Hepatocyte (in vitro differentiated cells): ENCODE measurements around the gene PDE4B. TPM values are rescaled to one million over a fixed set of nuclear protein-coding genes. Genes with fewer than 3 reads are reported as not detected.

Experiments
- DNase-seq: peaks from one replicate; pipeline ENCODE4 v3.0.0-alpha.2; 2016; ENCODE audit warnings: low spot score
- H2AFZ ChIP-seq: fragments of 200-600 bp; sonication (generic); 2 replicates; pipeline ENCODE4 v1.6.0; 2016; ENCODE audit warnings: antibody characterized with exemption, mild to moderate bottlenecking
- H3K27ac ChIP-seq: fragments of 200-600 bp; sonication (generic); 2 replicates; pipeline ENCODE4 v1.5.1; 2016; ENCODE audit warnings: mild to moderate bottlenecking
- H3K27me3 ChIP-seq: fragments of 200-600 bp; sonication (generic); 2 replicates; pipeline ENCODE4 v1.6.1; 2016
- H3K36me3 ChIP-seq: fragments of 200-600 bp; sonication (generic); replicated peaks from 2 replicates; pipeline ENCODE4 v1.5.1; 2016; ENCODE audit warnings: low read depth; ENCODE audit not compliant: insufficient read depth
- H3K4me1 ChIP-seq: fragments of 200-600 bp; sonication (generic); 2 replicates; pipeline ENCODE4 v1.5.1; 2016; ENCODE audit warnings: mild to moderate bottlenecking, moderate library complexity; ENCODE audit not compliant: insufficient read depth
- H3K4me2 ChIP-seq: fragments of 200-600 bp; sonication (generic); 2 replicates; pipeline ENCODE4 v1.6.0; 2016
- H3K4me3 ChIP-seq: fragments of 200-600 bp; sonication (generic); 2 replicates; pipeline ENCODE4 v1.5.1; 2016; ENCODE audit warnings: mild to moderate bottlenecking
- H3K79me2 ChIP-seq: fragments of 200-600 bp; sonication (generic); 2 replicates; pipeline ENCODE4 v1.6.0; 2017; ENCODE audit warnings: mild to moderate bottlenecking
- H3K9me2 ChIP-seq: fragments of 200-600 bp; sonication (generic); replicated peaks from 2 replicates; pipeline ENCODE4 v1.6.0; 2017; ENCODE audit warnings: mild to moderate bottlenecking; ENCODE audit not compliant: insufficient read depth
- H3K9me3 ChIP-seq: fragments of 200-600 bp; sonication (generic); 2 replicates; pipeline ENCODE4 v1.5.1; 2016; ENCODE audit warnings: low read depth, mild to moderate bottlenecking
- H4K20me1 ChIP-seq: fragments of 200-600 bp; sonication (generic); 2 replicates; pipeline ENCODE4 v1.6.0; 2016; ENCODE audit warnings: mild to moderate bottlenecking; ENCODE audit not compliant: insufficient read depth, poor library complexity, severe bottlenecking
- EZH2 ChIP-seq: fragments of 200-600 bp; sonication (generic); IDR thresholded peaks from 2 replicates; pipeline ENCODE4 v1.6.1; 2016; ENCODE audit warnings: antibody characterized with exemption, mild to moderate bottlenecking, borderline replicate concordance
- EZH2phosphoT487 ChIP-seq: fragments of 200-600 bp; sonication (generic); IDR thresholded peaks from one replicate; pipeline ENCODE4 v1.6.1; 2018; ENCODE audit warnings: antibody characterized with exemption, mild to moderate bottlenecking, low read depth, moderate library complexity; ENCODE audit not compliant: unreplicated experiment, severe bottlenecking
- WGBS: methylation state at CpG from one replicate; pipeline ENCODE4 v1.1.6; 2016; ENCODE audit warnings: low lambda C conversion rate; ENCODE audit errors: missing lambda C conversion rate; 5-methylcytosine and 5-hydroxymethylcytosine counted together
- polyA plus RNA-seq: library from polyadenylated mRNA; unstranded; fragments of >200 nt; fragmentation: Nextera tagmentation; extraction: Ambion mirVana; gene quantifications from 2 replicates; pipeline ENCODE4 v1.2.1, GENCODE V29; 2016
- total RNA-seq: library from RNA; depleted of rRNA; stranded (reverse); fragments of >200 nt; gene quantifications from 2 replicates; pipeline ENCODE4 v1.2.3, GENCODE V29; 2014
- TF ChIP-seq, protein P1 (sequence below): fragments of 200-600 bp; sonication (generic); IDR thresholded peaks from 2 replicates; pipeline ENCODE4 v1.5.1; 2016; ENCODE audit warnings: antibody characterized with exemption, mild to moderate bottlenecking; ENCODE audit not compliant: poor library complexity

PDE4B gene
- total and polyA plus RNA-seq, 2 experiments from 2014 or later, result 1.8 to 3.4 TPM

DNA sequence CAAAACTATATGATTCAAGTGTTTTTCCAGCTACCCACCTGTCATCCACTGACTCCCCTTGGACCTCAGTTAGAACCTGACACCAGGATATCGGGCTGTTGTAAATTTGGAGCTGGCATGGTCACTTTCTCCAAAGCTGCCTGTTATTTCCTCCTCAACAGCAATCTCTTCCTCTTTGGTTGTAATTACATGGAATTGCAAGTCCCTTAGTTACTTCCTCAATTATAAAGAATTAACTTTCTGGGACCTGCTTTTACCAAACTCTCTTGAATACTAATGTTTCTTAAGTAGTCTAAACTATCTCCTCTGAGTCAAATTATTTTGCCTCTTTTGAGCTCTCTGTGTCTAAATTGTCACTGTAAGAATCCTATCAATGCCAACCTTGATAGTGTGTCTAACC lies 590.9 kb downstream of the PDE4B start:
- Histone ChIP-seq H3K4me2 (no peak overlapping the region), H3K27ac (no peak overlapping the region), H3K9me3 (no peaks in the 10 kb centered on the region), H3K9me2 (no peaks in the 10 kb centered on the region), H3K4me1 (no peaks in the 10 kb centered on the region), H4K20me1 (no peaks in the 10 kb centered on the region), H2AFZ (no peak overlapping the region), H3K4me3 (no peak overlapping the region), H3K27me3 (no peaks in the 10 kb centered on the region), H3K36me3 (no peaks in the 10 kb centered on the region), H3K79me2 (no peaks in the 10 kb centered on the region)
- 88% methylated on average over 1 of the region's 1 CpG for WGBS
- DNase-seq, result no peak
- TF ChIP-seq EZH2 (no peak), EZH2phosphoT487 (no peak)
- TF ChIP-seq, protein P1, sequence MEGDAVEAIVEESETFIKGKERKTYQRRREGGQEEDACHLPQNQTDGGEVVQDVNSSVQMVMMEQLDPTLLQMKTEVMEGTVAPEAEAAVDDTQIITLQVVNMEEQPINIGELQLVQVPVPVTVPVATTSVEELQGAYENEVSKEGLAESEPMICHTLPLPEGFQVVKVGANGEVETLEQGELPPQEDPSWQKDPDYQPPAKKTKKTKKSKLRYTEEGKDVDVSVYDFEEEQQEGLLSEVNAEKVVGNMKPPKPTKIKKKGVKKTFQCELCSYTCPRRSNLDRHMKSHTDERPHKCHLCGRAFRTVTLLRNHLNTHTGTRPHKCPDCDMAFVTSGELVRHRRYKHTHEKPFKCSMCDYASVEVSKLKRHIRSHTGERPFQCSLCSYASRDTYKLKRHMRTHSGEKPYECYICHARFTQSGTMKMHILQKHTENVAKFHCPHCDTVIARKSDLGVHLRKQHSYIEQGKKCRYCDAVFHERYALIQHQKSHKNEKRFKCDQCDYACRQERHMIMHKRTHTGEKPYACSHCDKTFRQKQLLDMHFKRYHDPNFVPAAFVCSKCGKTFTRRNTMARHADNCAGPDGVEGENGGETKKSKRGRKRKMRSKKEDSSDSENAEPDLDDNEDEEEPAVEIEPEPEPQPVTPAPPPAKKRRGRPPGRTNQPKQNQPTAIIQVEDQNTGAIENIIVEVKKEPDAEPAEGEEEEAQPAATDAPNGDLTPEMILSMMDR, result no peak

GRCh38 chr1:66384258-66384921 lies 591.7 kb downstream of the PDE4B start:
- WGBS, result 100% methylated on average over 1 of the region's 1 CpG
- Histone ChIP-seq H3K4me1 (no peaks in the 10 kb centered on the region), H3K36me3 (no peaks in the 10 kb centered on the region), H3K9me2 (no peaks in the 10 kb centered on the region), H2AFZ (no peak overlapping the region), H3K27ac (no peak overlapping the region), H3K27me3 (no peaks in the 10 kb centered on the region), H3K4me2 (no peak overlapping the region), H3K4me3 (no peak overlapping the region), H4K20me1 (no peaks in the 10 kb centered on the region), H3K9me3 (no peaks in the 10 kb centered on the region), H3K79me2 (no peaks in the 10 kb centered on the region)
- no peak for DNase-seq
- TF ChIP-seq, protein P1, result no peak
- TF ChIP-seq EZH2 (no peak), EZH2phosphoT487 (no peak)

DNA sequence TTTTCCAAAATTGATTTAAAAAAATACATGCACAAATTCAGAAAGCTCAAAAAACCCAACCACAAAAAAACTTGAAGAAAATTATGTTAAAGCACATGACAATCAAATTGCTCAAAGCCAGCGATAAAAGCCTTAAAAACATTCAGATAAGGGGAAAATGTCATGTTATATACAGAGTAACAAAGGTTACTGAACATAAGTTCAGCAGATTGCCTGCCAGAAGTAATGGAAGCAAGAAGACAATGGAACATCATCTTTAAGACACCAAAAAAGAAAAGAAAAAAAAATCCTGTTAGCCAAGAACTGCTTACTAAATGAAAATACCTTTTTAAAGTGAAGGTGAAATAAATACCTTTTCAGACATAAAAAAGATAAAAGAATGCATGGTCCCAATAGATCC lies 594.0 kb downstream of the PDE4B start:
- no peak overlapping the region for H2AFZ ChIP-seq
- H3K79me2 ChIP-seq, result no peaks in the 10 kb centered on the region
- no peak overlapping the region for H3K27ac ChIP-seq
- no peaks in the 10 kb centered on the region for H3K36me3 ChIP-seq
- WGBS, result 61% methylated on average over 1 of the region's 1 CpG
- no peak overlapping the region for H3K4me3 ChIP-seq
- H4K20me1 ChIP-seq, result no peaks in the 10 kb centered on the region
- H3K27me3 ChIP-seq, result no peaks in the 10 kb centered on the region
- no peak overlapping the region for H3K4me2 ChIP-seq
- H3K9me2 ChIP-seq, result no peaks in the 10 kb centered on the region
- no peak for TF ChIP-seq EZH2
- TF ChIP-seq, protein P1, result no peak
- TF ChIP-seq EZH2phosphoT487, result no peak
- H3K9me3 ChIP-seq, result no peaks in the 10 kb centered on the region
- DNase-seq, result no peak
- no peaks in the 10 kb centered on the region for H3K4me1 ChIP-seq
